Fibroblast of skin of right quadriceps (primary cell): Measurements from ENCODE around the gene ZNF407.
A peak's percentile ranks its signal among the peaks of the same experiment; 100 is the strongest.

Experiments used
- DNase-seq: peaks from one replicate; pipeline ENCODE4 v3.0.0-alpha.2; 2013

The ZNF407 gene

GRCh38 chr18:75033516-75033915 lies 435.8 kb downstream of the ZNF407 start:
- no peak for DNase-seq

GRCh38 chr18:75034937-75035336 lies 437.3 kb downstream of the ZNF407 start:
- DNase-seq = no peak

DNA sequence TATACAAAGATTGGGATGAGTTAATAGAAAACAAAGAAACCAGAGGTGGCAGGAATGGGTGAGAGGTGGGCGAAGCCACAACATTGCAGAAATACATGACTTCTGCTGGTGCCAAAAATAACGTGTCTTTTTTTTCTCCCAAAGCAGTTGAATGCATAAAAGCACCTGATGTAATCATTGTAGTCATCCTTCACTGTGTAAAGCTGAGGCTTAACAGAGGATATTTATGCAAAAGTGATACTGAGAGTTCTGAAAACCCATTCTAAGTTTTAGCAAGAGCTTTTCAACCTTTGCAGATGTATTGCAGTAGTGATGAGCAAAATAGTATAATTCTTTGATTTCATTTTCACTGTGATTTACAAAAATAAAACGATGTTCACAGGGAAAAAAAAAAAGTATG lies 438.3 kb downstream of the ZNF407 start:
- no peak for DNase-seq

DNA sequence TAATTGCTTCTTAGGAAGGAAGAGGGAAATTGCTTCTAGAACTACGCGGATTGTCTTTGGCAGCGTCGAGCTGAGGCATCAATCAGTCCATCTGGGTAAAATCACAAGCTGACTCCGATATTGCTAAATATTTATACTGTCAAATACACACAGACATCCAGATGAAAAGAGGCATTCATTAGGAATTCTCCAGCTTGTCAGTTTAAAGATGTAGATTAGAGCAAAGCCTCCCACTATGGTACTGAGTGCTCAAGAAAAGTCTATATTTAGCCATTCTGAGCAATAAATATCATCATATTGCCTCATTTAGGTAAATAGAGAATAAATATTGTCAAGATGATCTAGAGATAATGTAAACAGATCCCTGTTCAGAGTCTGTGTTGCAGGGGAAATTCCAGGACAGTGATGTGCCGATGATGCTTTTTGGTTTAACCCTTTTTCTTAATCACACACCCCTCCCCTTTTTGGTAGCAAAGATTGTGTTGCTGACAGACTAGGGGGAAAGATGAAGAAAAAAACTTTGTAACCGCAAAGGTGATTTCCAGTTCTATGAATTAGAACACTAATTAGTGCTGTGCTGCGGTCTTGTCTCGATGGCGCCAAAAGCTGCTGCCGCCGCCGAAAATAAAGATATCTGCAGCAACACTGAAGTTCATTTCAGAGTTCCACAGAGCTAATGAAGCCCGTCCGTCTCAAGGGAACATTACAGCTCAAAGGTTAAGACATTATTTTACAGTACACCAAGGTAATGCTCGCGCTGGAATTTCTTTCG lies 439.4 kb downstream of the ZNF407 start:
- DNase-seq = peak; percentile 80

- no peak for DNase-seq
Measured at GRCh38 chr18:75037689-75037955, 440.0 kb downstream of the ZNF407 start.

DNA sequence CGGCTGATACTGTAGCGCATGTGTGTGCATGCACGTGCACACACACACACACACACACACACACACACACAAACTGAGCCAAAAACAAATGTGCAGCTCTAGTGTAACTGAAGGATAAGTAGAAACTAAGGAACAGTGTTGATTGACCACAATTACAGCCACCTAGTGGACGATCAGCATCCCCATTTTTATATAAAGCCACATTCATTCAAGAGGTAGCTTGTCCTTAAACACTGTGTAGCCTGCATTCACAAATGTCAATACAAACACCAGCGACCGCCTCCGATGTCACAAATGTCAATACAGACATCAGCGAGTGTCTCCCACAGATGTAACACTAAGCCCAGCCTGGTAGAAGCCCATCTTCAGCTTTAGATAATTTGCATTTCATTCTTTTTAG lies 443.9 kb downstream of the ZNF407 start:
- peak; percentile 17 for DNase-seq

DNA sequence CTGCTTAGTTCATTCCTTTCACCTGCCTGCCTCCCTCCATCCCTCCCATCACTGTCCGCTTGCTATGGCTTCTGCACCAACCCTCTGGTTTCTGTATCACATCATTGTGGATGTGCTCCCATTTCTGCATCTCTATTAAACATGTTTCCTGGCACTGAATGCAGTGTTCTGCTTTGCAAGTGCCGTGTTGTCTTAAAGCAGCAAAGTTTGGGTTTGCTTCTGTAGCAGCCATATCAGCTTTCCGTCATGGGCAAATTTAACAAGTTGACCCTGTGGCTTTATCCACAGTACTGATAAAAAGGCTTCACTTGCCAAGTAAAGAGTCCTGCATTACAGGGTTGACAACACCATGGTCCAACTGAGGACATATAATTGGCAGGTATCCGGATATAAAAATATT lies 445.8 kb downstream of the ZNF407 start:
- DNase-seq = no peak

DNA sequence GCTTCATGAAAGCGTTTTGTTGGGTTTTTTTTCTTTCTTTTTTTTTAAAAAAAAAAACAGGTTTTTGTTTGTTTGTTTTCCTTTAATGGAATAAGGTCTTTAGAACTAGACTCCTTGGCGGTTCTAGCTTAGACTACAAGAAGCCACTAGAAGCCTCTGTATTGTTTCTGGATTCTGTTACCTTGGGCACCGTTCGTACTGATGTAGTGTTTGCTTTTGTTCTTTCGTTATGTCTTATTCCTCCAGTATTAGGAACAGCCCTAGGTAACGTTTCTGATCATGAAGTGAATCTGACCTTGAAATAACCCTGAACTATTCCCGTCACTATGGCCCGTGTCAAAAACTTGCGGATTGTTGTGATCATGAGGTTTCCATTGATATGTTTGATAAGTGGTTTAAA lies 446.6 kb downstream of the ZNF407 start:
- no peak for DNase-seq

GRCh38 chr18:75044791-75045190 lies 447.1 kb downstream of the ZNF407 start:
- DNase-seq = no peak

DNA sequence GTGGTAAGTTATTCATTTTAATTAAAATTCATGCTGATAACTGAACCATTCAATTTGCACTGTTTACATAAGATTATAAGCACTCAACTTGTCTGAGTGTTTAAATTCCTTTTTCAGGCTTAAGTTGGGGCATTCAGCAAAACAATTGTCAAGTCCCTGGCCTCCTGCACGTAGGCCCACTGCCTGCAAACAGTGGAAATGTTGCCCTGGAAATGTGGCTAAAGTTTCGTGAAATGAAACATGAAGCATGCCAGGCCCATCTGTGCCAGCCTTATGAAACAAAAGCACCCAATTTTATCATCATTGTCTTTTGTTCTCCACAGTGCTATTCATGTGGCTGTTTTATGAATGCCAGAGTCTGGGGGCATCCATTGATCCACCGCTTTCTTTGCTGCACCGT lies 447.6 kb downstream of the ZNF407 start:
- no peak for DNase-seq

DNA sequence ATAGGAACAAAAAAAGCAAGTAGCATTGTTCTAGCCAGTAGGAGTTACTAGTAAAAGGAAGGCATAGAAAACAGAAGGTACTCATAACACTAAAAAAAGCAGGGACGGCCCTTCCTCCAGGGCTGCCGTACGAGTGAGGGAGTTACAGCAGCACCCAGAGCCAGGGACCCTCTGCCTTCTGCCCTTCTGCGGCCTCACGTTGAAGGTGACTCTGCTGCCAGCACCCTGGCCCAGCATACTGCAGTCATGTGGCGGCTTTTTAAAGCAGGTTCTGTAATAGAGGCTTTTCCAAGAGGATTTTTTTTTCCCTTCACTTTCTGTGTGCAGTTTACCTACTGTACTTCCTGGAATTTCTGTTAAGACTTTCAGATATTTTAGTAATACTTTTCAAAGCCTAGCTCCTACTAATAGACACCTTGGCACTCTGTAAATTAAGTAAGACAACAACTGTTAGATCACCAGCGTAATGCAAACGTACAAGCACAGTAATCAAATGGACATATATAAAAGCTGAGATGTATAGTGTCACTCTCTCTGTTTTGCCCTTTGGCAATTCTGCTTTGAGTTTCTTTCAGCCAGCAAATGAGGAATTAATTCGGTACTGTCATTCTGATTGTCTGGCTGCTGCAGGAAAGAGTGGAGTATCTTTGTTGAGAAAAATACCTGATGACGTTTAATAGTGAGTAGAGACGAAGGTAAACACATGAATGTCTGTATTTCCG lies 449.7 kb downstream of the ZNF407 start:
- DNase-seq = no peak

- no peak for DNase-seq
Measured at GRCh38 chr18:75048776-75049454, 451.2 kb downstream of the ZNF407 start.

DNA sequence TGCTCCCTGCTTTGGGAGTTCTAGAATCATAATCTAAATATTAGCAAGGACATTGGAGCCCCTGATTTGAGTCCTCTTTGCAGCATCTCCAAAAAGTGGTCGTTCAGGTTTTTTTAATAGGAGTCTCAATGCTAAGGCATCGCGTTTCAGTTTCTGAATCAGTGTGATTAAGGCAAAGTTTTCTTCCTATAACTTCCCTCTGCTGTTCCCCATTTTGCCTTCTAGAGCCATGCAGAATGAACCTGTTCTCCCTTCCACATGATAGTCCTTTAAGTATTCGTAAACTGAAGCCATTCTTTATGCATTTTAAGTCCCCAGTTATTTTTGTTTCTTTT lies 451.8 kb downstream of the ZNF407 start:
- no peak for DNase-seq

- no peak for DNase-seq
Measured at GRCh38 chr18:75051757-75052156, 454.1 kb downstream of the ZNF407 start.

GRCh38 chr18:75052475-75052874 lies 454.8 kb downstream of the ZNF407 start:
- no peak for DNase-seq

- DNase-seq = no peak
Measured at GRCh38 chr18:75053028-75053629, 455.5 kb downstream of the ZNF407 start.

DNA sequence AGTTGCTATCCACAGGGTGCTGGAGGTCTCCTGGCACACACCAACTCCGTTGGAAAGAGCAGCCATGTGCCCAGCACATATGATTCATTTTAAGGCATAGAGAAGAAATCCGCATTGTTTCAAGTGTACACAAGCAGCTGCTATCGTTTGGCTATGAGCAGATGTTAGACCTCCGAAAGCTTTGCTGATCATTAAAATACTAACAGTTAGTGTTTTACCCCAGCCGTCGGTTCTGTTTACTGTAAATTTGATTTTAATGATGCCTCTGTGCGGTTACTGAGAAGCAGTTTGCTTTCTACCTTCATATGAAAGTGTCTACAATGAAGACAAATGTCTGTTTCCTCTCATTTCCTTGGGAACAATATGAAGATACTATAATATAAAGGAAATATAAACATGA lies 456.4 kb downstream of the ZNF407 start:
- no peak for DNase-seq

DNA sequence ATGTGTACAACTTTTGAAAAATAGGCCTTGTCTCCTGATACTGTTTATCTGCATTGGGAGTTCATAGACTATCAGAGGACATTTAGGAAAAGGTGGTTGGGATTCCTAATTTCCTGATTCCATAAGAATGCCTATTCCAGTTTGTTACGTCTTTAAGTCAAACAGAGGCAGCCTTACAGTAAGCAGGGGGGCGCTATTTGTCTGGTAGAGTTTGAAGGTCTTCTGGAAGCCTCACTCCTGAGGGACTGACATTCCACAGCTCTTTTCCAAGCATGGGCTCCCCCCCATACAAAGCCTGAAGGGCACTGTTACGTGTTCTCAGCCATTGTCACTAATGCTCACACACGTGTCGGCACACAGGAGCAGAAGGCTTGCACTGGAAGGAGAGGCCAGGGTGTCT lies 456.9 kb downstream of the ZNF407 start:
- DNase-seq = no peak

GRCh38 chr18:75057169-75057960 lies 459.7 kb downstream of the ZNF407 start:
- DNase-seq = no peak

- DNase-seq = no peak
Measured at GRCh38 chr18:75060185-75060584, 462.5 kb downstream of the ZNF407 start.

GRCh38 chr18:75062297-75062886 lies 464.7 kb downstream of the ZNF407 start:
- DNase-seq = no peak

GRCh38 chr18:75063196-75063595 lies 465.5 kb downstream of the ZNF407 start:
- no peak for DNase-seq
